Measurements from ENCODE around the gene CEP83.

DNA sequence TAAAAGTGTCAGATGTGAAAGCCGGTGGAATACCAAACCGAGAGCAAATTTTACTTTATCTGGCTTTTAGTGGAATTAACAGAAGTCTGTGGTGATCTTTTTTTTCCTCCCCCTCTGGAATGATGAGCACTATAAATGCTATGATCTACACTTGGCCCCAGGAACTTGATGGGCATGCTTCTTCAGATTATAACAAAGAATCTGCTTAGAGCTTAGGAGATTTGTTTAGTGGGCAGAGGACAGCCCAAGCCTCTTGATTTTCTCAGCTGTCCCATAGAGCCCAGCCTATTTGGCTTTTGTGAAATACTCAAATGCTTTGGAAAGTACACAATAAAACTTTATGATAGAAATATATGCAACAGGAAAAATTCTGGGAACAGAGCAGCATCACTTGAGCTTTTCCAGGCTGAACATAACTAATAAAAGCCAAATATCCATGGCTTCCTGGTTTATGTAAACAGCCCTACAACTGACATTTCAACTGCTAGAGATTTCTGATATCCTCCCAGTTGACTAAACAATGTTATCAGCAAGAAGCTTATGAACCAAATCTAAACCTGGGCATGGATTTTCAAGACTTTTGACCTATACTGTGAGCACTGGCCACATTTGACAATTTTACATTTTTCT lies 161.7 kb downstream of the CEP83 start:
- TF ChIP-seq, protein P1, sequence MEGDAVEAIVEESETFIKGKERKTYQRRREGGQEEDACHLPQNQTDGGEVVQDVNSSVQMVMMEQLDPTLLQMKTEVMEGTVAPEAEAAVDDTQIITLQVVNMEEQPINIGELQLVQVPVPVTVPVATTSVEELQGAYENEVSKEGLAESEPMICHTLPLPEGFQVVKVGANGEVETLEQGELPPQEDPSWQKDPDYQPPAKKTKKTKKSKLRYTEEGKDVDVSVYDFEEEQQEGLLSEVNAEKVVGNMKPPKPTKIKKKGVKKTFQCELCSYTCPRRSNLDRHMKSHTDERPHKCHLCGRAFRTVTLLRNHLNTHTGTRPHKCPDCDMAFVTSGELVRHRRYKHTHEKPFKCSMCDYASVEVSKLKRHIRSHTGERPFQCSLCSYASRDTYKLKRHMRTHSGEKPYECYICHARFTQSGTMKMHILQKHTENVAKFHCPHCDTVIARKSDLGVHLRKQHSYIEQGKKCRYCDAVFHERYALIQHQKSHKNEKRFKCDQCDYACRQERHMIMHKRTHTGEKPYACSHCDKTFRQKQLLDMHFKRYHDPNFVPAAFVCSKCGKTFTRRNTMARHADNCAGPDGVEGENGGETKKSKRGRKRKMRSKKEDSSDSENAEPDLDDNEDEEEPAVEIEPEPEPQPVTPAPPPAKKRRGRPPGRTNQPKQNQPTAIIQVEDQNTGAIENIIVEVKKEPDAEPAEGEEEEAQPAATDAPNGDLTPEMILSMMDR (IDR thresholded peaks at IDR 0.05; ENCODE audit: borderline replicate concordance, extremely low read depth, low read length, poor library complexity, severe bottlenecking) = no peak
- no peak for TF ChIP-seq EZH2 (IDR thresholded peaks at IDR 0.05; ENCODE audit: borderline replicate concordance, low read depth, low read length, severe bottlenecking)

Measured in DND-41 (cell line).